ENCODE results near the gene MAST1. TPM values are rescaled to one million over a fixed set of nuclear protein-coding genes. Genes with fewer than 3 reads are reported as not detected.

MAST1 gene
- total and polyA plus RNA-seq, 10 donors = 0.12 to 0.65 (median 0.32) TPM; not detected in 2

DNA sequence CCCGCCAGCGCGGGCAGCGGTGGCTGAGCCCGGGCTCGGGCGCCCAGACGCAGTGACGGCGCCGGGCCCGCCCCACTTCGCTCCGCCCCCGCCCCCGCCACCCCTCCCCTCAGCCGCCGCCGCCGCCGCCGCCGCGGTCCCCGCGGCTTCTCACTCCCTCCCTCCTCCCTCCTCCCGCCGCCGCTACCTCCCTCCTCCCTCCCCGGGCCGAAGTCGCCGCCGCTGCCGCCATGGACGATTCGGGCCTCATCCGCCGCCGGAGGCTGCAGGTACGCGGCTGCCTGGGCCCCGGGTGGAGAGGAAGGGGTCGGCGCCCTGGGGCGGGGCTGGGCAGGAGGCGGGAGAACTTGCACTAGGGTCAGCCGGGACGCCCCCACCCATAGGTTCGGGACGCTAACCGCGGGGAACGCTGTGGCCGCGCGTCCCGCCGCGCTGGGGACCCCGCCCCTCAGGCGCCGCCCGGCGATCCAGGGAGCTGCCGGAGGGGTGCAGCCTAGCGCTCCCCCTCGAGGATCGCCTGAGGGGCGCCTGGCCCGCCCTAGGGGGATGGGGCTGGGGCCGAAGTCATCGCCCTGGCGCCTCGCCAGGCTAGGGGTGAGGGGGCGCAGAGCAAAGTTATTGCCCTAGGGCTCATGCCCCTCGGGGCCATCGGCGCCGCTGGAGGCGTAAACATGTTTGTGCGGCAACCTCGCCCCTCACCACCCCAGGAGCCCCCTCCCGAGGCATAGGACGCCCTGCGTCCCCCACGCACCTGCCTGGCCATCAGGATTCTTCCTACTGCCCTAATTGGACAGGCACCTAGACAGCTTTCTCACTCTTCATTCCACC is 4.4 kb upstream of the MAST1 start:
- Histone ChIP-seq H3K4me3 (peak overlapping the region in 7 of 8 donors; percentile 23 to 69 (median 41)), H3K27ac (no peak overlapping the region), H3K4me1 (peaks cover 7 to 53% (median 33%) of the 10 kb centered on the region in 6 donors), H3K9me3 (peaks cover 0 to 6% (median 0%) of the 10 kb centered on the region in 8 donors), H3K36me3 (no peaks in the 10 kb centered on the region), H3K27me3 (replicated peaks in 1 of 7) (peaks cover 3 to 100% (median 96%) of the 10 kb centered on the region in 7 donors)
- DNase-seq = no peak
- TF ChIP-seq POLR2A (IDR thresholded peaks at IDR 0.05) = no peak
- no peak for TF ChIP-seq POLR2AphosphoS5 (IDR thresholded peaks at IDR 0.05)
- TF ChIP-seq, protein P1, sequence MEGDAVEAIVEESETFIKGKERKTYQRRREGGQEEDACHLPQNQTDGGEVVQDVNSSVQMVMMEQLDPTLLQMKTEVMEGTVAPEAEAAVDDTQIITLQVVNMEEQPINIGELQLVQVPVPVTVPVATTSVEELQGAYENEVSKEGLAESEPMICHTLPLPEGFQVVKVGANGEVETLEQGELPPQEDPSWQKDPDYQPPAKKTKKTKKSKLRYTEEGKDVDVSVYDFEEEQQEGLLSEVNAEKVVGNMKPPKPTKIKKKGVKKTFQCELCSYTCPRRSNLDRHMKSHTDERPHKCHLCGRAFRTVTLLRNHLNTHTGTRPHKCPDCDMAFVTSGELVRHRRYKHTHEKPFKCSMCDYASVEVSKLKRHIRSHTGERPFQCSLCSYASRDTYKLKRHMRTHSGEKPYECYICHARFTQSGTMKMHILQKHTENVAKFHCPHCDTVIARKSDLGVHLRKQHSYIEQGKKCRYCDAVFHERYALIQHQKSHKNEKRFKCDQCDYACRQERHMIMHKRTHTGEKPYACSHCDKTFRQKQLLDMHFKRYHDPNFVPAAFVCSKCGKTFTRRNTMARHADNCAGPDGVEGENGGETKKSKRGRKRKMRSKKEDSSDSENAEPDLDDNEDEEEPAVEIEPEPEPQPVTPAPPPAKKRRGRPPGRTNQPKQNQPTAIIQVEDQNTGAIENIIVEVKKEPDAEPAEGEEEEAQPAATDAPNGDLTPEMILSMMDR (IDR thresholded peaks at IDR 0.05 in 8 of 11, conservative IDR thresholded peaks at IDR 0.05 in 3 of 11) = no peak
- intact Hi-C loops (cut with DNase I; ENCODE audit: low total_unique reads) = no loop called here
- 2 to 4% (median 3%) methylated on average over 24 to 85 of the region's 87 CpGs for WGBS, 5 donors

DNA sequence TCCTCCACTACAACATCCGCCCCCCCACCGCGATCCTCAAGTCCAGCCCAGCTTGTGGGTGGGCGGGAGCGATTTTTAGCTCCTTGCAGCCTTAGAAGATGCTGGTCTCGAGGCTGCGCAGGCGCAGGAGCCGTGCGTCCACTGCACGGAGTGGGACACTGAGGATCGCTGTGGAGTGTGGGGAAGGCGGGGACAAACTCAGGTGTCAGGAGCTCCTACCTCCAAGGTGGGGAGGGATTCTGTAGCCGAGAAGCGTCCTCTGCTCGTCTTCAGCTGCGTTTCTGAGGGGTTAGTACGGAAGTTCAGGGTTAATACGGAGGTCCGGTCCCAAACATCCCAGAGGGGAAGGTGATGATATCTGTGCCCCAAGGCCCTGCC is 3.8 kb upstream of the MAST1 start, which contains the start of gene RTBDN:
Gene RTBDN (minus strand): TSS at position 14 of the 378 bp plus-strand sequence. CDS start 4,600 bp downstream, outside the sequence.
- Histone ChIP-seq H3K27ac (no peak within 1 kb of the TSS), H3K4me1 (peaks cover 7 to 58% (median 35%) of the 10 kb centered on the region in 6 donors), H3K27me3 (replicated peaks in 1 of 7) (peaks cover 4 to 100% (median 96%) of the 10 kb centered on the region in 7 donors), H3K4me3 (peak within 1 kb of the TSS in 7 of 8 donors; percentile 23 to 69 (median 41)), H3K36me3 (no peaks in the 10 kb centered on the region), H3K9me3 (peaks cover 0 to 6% (median 0%) of the 10 kb centered on the region in 8 donors)
- intact Hi-C loops (cut with DNase I; ENCODE audit: low total_unique reads) = no loop called here
- DNase-seq = no peak
- TF ChIP-seq, protein P1 (IDR thresholded peaks at IDR 0.05 in 8 of 11, conservative IDR thresholded peaks at IDR 0.05 in 3 of 11) = no peak
- no peak for TF ChIP-seq POLR2AphosphoS5 (IDR thresholded peaks at IDR 0.05)
- TF ChIP-seq POLR2A (IDR thresholded peaks at IDR 0.05) = no peak
- WGBS, 5 donors = 9 to 12% (median 11%) methylated on average over 20 of the region's 20 CpGs

DNA sequence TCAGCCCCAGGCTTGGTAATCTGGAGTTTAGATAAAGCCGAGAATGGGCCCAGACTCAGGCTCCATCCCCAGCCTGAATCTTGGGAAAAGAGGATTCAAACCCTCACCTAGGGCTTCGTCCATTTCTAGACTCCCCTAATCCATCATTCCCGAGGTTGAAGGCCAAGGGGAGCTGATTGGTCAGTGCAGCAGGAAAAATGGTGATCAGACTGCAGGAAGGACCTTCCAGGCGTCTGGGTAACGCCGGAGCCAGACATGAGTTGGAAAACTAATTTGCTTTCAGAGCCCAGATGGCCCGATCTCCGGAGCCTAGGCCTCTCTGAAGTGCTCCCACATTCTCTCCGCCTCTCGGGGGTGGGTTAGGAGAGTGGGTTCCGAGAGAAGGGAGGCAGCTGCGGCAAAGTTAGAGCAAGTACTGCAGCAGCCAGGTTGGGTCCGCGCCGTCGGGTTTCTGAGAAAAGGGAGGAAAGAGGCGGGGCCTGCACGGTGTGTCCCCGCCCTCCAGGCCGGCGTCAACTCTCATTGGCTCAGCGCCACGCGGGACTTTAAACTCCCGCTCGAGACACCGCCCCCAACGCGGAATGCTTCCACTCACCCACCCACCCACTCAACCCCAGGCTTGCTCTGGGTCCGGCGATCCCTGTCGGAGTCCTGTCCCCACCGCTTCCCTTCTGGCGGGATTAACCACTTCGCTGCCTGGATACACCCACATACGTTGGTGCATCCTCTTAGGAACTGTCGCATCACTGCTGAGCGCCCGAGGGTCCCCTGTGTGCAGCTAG is 3.1 kb upstream of the MAST1 start:
- WGBS, 5 donors = 10 to 19% (median 11%) methylated on average over 28 to 39 of the region's 39 CpGs
- TF ChIP-seq, protein P1 (IDR thresholded peaks at IDR 0.05 in 8 of 11, conservative IDR thresholded peaks at IDR 0.05 in 3 of 11) = no peak
- TF ChIP-seq POLR2AphosphoS5 (IDR thresholded peaks at IDR 0.05) = no peak
- no peak for TF ChIP-seq POLR2A (IDR thresholded peaks at IDR 0.05)
- DNase-seq = no peak
- intact Hi-C loops (cut with DNase I; ENCODE audit: low total_unique reads) = no loop called here
- Histone ChIP-seq H3K9me3 (peaks cover 0 to 6% (median 0%) of the 10 kb centered on the region in 8 donors), H3K4me1 (peaks cover 7 to 58% (median 35%) of the 10 kb centered on the region in 6 donors), H3K36me3 (no peaks in the 10 kb centered on the region), H3K4me3 (no peak overlapping the region), H3K27me3 (replicated peaks in 1 of 7) (peaks cover 6 to 100% (median 97%) of the 10 kb centered on the region in 7 donors), H3K27ac (no peak overlapping the region)

Measured in spleen (tissue), 11 donors.